Erythroblast (primary cell): Measurements from ENCODE around the gene NCCRP1.

Experiments
- GATA1 ChIP-seq: IDR thresholded peaks from 2 replicates; pipeline ENCODE4 v1.6.1; 2011; ENCODE audit warnings: low read depth, mild to moderate bottlenecking, control low read depth, low read length, moderate library complexity
- POLR2A ChIP-seq: IDR thresholded peaks from 2 replicates; pipeline ENCODE4 v1.6.1; 2011; ENCODE audit warnings: mild to moderate bottlenecking, low read length

- no peak for TF ChIP-seq POLR2A
- no peak for TF ChIP-seq GATA1
These were observed 3.9 kb upstream of the NCCRP1 start for GRCh38 chr19:39192846-39193245.
